Measurements from ENCODE around the gene LRP2.

LRP2 gene

GRCh38 chr2:169091256-169091655 lies 271.1 kb downstream of the LRP2 start:
- H3K27me3 Mint-ChIP-seq (ENCODE audit: low read depth) = peaks cover 3% of the 10 kb centered on the region
- no peak overlapping the region for H3K27ac Mint-ChIP-seq

GRCh38 chr2:169090133-169090820 lies 272.1 kb downstream of the LRP2 start:
- Mint-ChIP-seq H3K27me3 (ENCODE audit: low read depth) (peaks cover 3% of the 10 kb centered on the region), H3K4me1 (no peaks in the 10 kb centered on the region), H3K27ac (no peak overlapping the region), H3K4me3 (no peak overlapping the region), H3K9me3 (peaks cover 7% of the 10 kb centered on the region), H3K36me3 (ENCODE audit: low read depth) (no peaks in the 10 kb centered on the region)
- no peak for TF ChIP-seq CTCF (IDR thresholded peaks at IDR 0.05; ENCODE audit: unreplicated experiment in 3 of 3)

More at GRCh38 chr2:169091256-169091655, 271.1 kb downstream of the LRP2 start:
- Mint-ChIP-seq H3K4me1 (no peaks in the 10 kb centered on the region), H3K4me3 (no peak overlapping the region), H3K36me3 (ENCODE audit: low read depth) (no peaks in the 10 kb centered on the region), H3K9me3 (peaks cover 3% of the 10 kb centered on the region)
- TF ChIP-seq CTCF (IDR thresholded peaks at IDR 0.05; ENCODE audit: unreplicated experiment in 3 of 3) = no peak

GRCh38 chr2:169089182-169089581 lies 273.2 kb downstream of the LRP2 start:
- Mint-ChIP-seq H3K36me3 (ENCODE audit: low read depth) (no peaks in the 10 kb centered on the region), H3K27me3 (ENCODE audit: low read depth) (peaks cover 3% of the 10 kb centered on the region), H3K4me1 (no peaks in the 10 kb centered on the region), H3K4me3 (no peak overlapping the region), H3K9me3 (peaks cover 10% of the 10 kb centered on the region), H3K27ac (no peak overlapping the region)
- TF ChIP-seq CTCF (IDR thresholded peaks at IDR 0.05; ENCODE audit: unreplicated experiment in 3 of 3) = no peak

GRCh38 chr2:169087757-169088379 lies 274.5 kb downstream of the LRP2 start:
- H3K4me1 Mint-ChIP-seq = no peaks in the 10 kb centered on the region
- H3K9me3 Mint-ChIP-seq = peaks cover 13% of the 10 kb centered on the region
- H3K36me3 Mint-ChIP-seq (ENCODE audit: low read depth) = no peaks in the 10 kb centered on the region
- no peak for TF ChIP-seq CTCF (IDR thresholded peaks at IDR 0.05; ENCODE audit: unreplicated experiment in 3 of 3)
- no peak overlapping the region for H3K27ac Mint-ChIP-seq
- peaks cover 3% of the 10 kb centered on the region for H3K27me3 Mint-ChIP-seq (ENCODE audit: low read depth)
- no peak overlapping the region for H3K4me3 Mint-ChIP-seq

GRCh38 chr2:169086893-169087467 lies 275.4 kb downstream of the LRP2 start:
- H3K27ac Mint-ChIP-seq = no peak overlapping the region
- no peak overlapping the region for H3K4me3 Mint-ChIP-seq
- no peaks in the 10 kb centered on the region for H3K4me1 Mint-ChIP-seq
- no peak for TF ChIP-seq CTCF (IDR thresholded peaks at IDR 0.05; ENCODE audit: unreplicated experiment in 3 of 3)
- no peaks in the 10 kb centered on the region for H3K36me3 Mint-ChIP-seq (ENCODE audit: low read depth)
- H3K9me3 Mint-ChIP-seq = peaks cover 13% of the 10 kb centered on the region
- H3K27me3 Mint-ChIP-seq (ENCODE audit: low read depth) = no peaks in the 10 kb centered on the region

Measured in nephron (organoid).